Measurements from ENCODE around the gene PRKG1.

PRKG1 gene

GRCh38 chr10:52040486-52040885, 966.2 kb downstream of the PRKG1 start:
- no peak for DNase-seq

GRCh38 chr10:52043811-52044210, 969.5 kb downstream of the PRKG1 start:
- no peak for DNase-seq

GRCh38 chr10:52048051-52048450, 973.8 kb downstream of the PRKG1 start:
- DNase-seq = no peak

DNA sequence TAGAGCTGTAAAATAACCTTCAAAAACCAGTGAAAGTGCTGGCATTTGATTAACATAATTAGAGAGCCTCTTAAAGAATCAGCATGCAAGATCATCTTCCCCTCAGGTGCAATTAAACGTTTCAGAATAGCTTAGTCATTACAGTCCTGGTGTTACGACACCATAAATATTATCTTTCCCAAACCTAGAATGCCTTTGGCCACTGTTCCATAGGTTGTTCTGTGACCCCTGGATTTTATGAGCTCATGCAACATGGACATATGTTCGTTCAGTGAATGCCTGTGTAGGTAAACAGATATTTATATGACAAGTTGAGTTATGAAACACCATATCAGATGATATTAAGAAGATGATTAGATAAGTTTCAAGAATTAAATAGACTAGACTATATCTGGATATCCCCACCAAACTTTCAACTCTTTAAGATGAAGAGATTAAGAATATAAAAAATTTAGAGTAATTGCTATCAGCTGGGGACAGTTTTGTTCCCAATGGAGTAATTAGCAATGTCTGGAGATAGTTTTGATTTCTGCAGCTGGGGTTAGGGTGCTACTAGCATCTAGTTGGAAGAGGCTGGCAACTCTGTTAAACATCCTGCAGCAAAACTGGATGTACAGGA, 976.3 kb downstream of the PRKG1 start:
- DNase-seq = no peak

DNA sequence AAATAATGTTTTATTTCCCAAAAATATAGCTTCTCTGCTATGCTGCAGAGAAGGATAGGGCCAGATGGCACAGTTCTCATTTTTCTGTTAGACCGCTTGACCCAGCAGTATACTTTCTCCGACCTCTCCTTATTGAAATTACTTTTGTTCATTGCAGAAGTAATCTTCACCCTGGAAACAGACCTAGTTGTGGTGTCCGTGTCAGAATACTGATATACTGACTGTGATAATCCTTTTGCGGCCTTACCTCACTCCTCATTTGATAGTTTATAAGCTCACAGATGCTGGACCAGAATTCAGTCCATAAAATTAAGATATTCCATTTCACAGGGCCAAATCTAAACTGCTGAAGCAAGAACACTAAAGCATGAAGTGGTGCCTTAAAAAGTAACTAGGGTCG, 979.2 kb downstream of the PRKG1 start:
- DNase-seq = no peak

DNA sequence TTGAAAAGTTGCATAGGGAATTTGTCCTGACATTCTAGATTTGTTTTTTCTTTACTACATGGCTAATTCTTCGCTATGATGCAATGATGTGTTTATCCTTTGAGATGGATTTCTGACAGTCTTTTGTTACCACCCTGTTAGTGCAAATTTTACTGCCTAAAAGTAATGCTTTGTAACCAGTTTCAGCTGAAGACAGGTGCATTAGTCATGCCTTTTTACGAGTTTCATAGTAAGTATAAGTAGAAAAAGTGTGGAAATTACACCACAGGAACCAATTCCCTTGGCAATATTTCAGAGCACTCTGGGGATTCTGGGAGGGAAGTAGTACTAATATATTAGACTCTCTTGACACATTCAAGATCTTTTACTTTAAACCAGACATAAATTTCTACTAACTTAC, 982.0 kb downstream of the PRKG1 start:
- no peak for DNase-seq

GRCh38 chr10:52059089-52059488, 984.8 kb downstream of the PRKG1 start:
- no peak for DNase-seq

DNA sequence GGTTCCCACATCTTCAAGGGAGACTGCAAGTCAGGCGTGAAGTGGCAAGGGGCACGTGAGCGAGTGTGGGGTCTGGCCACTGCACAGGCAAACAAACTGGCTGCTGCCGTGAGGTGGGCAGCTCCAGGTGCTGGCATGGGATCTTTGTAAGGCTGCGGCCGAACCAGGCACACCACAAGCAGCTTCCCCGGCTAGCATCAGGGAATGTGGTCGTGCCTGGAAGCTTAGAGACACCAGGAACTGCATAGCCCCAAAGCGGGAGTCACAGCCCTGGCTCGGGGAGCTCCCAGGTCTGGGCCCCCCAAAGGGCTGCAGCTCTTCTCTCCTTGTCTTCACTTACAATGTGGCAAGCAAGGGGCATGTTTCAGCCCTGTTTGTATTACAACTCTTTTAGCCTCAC, 988.9 kb downstream of the PRKG1 start:
- DNase-seq = no peak

GRCh38 chr10:52064084-52064845, 990.0 kb downstream of the PRKG1 start:
- no peak for DNase-seq

DNA sequence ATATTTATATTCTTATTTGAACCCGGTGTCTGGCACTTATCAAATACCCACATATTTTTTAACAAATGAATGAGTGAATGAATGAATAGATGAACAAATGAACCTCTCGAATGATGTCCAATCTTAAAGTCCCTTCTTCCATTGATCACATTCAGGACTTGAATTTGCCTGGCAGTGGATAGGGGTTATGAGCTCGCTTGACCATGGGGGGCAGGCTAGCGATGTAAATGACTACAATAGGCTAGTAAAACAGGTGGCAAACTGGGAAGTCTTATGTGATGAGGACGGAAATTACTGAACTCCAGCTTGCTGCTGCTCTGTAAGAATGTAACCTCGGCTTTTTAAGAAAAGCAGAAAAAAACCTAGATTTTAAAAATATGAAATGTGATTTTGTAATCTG, 992.1 kb downstream of the PRKG1 start:
- DNase-seq = no peak

- DNase-seq = no peak
Measured at GRCh38 chr10:52068485-52068884, 994.2 kb downstream of the PRKG1 start.

DNA sequence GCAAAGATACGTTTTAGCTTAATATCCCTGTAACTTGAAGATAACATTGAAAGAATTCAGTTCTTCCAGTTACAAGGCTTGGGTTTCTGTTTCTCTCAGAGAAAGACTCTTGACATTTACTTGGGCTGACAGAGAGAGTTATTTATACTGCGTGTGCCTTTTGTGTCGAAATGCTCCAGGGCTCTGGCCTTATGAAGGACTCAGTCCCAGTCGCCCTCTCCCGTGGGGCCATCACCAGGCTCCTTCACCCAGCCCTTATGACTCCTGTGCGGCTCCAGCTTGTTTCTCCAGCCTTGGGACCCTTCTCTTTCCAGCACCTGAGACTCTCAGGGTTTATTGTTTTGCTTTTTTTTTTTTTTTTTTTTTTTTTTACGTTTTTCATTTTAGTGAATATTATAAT, 997.5 kb downstream of the PRKG1 start:
- no peak for DNase-seq

DNA sequence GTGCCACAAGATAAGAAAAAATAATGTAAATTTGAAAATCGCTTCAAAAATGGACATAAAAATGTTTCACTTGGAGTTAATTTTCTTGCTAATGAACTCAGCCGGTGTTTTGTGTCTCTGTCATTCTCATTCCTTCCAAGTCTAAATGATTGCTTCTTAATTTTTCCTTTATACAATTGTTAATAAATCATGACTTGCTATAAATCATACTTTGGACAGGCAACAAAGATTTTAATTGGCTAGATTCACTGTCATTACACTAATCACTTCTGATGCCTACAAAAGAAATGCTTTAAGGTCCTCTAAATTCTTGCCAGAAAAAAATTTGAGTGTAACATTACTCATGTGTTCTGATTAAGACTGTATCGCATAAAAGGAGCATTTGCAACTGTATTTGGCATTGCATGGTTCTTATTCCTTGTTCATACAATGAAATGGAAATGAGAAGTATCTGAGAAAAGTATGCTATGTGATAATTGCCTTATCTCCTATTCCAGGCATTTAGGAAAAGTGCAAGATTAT, 1000.3 kb downstream of the PRKG1 start:
- DNase-seq = no peak

DNA sequence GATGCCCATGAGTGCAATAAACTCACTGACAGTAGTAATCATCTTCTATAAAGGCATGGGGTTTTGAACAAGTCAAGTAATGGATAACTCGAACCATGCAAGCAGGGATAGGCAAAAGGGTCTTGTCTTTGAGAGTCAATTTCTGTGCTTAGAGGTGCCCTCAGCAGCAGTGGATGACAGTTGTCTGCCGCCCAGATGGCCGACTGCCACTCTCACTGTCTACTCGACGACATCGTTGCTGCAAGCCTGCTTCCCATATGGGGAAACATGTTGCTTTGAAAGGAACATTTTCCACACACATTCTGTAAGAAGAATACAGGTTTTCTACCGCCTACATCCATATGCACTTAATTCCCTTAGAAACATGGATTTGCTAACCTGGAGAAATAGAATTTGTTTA, 1003.5 kb downstream of the PRKG1 start:
- no peak for DNase-seq

DNA sequence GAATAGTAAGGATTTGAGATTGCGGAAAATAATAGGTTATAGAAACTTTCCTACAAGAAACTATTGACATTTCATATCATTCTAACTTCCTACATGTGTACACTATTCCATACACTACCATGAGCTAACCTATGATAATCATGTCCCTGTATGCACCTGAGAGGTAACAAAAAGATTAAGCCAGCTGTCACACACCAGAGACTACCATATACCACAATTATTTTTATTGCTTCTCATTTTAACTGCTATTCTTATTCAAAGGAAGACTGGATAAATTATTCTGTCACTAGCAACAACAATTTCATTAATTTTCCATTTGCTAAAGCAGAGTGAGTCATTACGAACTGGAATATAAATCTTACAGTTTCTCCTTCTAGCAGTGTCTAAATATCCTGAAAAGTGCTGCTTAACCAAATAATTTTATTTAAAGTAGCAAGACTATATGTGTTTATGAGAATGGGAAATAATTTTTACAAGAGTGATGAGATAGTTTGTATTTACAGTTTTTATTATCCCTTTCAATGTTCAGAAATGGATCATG, 1004.2 kb downstream of the PRKG1 start:
- DNase-seq = no peak

DNA sequence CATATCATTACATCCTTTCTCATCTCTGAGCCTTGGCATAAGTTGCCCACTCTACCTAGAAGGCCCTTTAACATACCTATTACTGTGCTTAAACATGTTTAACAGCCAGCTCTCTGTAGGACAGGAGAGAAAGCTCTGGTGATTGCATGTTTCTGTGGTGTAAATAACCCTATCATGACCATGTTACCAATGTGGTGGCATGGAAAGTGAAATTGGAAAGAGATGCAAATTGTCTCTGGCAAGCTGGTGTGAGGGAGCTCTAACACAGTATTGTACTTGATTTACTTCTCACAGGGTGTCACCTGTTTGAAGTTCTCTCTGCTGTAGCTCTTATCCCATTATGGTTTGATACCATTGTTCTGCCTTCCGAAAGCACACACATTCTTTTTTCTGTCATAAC, 1008.0 kb downstream of the PRKG1 start:
- no peak for DNase-seq

DNA sequence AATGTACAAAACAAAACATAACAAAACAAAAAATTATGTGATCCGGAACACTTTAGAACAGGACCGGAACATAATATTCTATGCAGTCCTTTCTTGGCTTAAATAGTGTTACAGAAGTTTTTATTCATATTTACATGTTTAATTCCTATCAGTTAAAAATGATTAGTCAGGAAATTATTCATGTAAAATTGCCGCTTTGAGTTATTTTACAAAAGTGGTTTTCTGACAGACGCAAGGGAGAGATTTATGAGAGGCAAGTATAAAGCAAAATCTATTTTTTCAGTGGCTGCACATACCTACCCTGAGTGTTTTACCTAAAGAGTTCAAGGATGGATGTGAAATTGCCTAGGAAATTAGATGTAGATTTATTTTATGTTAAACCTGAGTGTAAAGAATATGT, 1009.1 kb downstream of the PRKG1 start:
- DNase-seq = no peak

- DNase-seq = no peak
Measured at GRCh38 chr10:52092390-52092789, 1018.1 kb downstream of the PRKG1 start.

GRCh38 chr10:52098130-52098529, 1023.8 kb downstream of the PRKG1 start:
- DNase-seq = no peak

- no peak for DNase-seq
Measured at GRCh38 chr10:52099026-52099600, 1024.8 kb downstream of the PRKG1 start.

- DNase-seq = no peak
Measured at GRCh38 chr10:52100011-52100547, 1025.8 kb downstream of the PRKG1 start.

GRCh38 chr10:52105301-52105700, 1031.0 kb downstream of the PRKG1 start:
- DNase-seq = no peak

- no peak for DNase-seq
Measured at GRCh38 chr10:52106011-52106410, 1031.7 kb downstream of the PRKG1 start.

GRCh38 chr10:52106899-52107298, 1032.6 kb downstream of the PRKG1 start:
- no peak for DNase-seq
